ENCODE data around the gene TTC5.
"Not testable (repeated sequence)": the region's sequence is repeated elsewhere in the genome, so short reads cannot be mapped to it uniquely, and the experiment has no call there.

TTC5 gene

DNA sequence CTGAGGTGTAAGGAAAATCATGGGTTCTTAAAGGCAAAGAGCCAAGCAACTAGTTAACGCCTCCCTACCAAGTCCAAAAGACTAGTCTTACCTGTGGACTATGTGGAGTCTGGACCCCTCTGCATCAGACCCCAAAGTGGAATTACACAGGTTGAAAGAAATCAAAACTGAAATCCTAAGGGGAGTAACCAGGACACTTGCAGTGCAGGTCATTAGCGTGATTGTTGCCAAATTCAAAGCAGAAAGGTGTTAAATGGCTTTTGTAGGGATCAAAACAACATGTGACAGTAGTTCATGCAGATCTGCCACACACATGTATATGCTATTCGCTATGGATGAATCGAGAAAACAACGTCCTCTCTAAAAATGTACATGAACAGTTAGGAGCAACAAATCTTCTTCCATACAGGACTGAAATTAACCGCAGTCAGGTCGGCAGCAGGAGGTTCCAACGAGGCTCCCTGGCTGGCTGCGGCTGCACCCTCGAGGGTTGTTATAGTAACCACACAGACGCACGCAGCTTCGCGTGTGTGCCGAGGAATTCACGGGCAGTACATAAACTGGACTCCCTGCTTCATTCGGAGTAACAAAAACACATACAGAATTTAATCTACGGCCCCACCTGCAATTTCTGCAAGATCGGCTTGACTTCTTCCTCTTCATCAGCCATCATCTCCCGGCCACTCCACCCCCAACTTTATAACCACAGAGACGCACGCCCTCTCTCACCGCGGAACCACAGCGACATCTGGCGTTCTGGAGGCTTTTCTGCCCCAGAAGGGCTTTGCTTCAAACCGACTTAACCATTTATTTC is at the start of gene TTC5:
TSS of gene TTC5 (minus strand) at position 687 of the 814 bp plus-strand sequence. CDS start at position 673, 14 bp downstream.
- peak; percentile 85 for DNase-seq (ENCODE audit: low spot score)

DNA sequence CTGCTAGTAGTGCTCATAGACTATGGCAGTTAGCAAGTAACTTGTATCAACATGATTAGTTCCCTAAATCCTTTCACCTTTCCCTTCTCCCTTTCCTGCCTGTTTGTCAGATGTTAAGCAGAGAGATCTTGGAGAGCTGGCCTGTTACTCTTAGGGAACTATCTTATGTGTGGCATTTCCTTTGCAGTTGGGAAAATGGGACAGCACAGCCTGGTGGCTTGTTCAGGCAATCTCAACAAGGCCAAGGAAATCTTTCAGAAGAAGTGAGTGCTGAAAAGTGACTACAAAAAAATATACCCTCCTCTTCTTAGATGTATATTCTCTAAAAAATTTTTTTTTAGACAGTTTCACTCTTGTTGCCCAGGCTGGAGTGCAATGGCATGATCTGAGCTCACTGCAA is 45.1 kb upstream of the TTC5 start:
- DNase-seq (ENCODE audit: low spot score): no peak

DNA sequence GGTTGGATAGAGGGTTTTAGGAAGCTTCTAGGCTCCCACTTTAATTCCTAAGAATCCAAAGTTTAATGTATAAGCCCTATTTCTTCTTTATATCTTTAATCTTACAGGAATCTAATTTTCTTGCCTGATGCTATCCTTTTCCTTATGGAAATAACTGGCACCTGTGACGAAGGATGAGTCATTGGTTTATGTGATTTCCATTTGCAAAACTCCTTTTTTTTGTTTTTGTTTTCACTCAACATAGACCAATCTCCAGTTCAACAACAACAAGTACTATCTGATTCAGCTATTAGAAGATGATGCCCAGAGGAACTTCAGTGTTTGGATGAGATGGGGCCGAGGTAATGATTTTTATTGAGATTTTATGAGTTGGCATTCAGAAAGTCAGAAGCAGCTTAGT is 44.5 kb upstream of the TTC5 start:
- no peak for DNase-seq (ENCODE audit: low spot score)

- DNase-seq (ENCODE audit: low spot score): no peak
These were observed 42.0 kb upstream of the TTC5 start for GRCh38 chr14:20347747-20348146.

DNA sequence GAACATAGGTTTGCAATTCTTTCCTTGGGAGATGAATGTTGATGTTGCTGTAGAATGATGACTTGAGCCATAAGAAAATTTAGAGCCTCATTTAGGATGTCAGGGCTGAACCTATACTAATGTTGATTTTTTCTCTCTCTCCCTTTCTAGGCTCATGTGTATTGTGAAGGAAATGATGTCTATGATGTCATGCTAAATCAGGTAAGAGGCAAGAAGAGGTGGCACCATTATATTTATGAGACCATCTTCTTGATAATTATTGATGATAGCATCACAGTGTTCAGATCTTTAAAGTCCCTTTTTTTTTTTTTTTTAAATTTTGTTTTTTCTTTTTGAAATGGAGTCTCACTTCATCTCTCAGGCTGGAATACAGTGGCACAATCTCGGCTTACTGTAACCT is 41.0 kb upstream of the TTC5 start:
- no peak for DNase-seq (ENCODE audit: low spot score)

- DNase-seq (ENCODE audit: low spot score): no peak
These were observed 39.6 kb upstream of the TTC5 start for GRCh38 chr14:20345366-20345765.

GRCh38 chr14:20343862-20344220 is 38.1 kb upstream of the TTC5 start:
- no peak for DNase-seq (ENCODE audit: low spot score)

- DNase-seq (ENCODE audit: low spot score): peak; percentile 91
These were observed 37.5 kb upstream of the TTC5 start, which contains the start of gene PARP2 for GRCh38 chr14:20343092-20343861. Gene PARP2 (plus strand): TSS chr14:20343635. CDS start chr14:20343642, 7 bp downstream.

DNA sequence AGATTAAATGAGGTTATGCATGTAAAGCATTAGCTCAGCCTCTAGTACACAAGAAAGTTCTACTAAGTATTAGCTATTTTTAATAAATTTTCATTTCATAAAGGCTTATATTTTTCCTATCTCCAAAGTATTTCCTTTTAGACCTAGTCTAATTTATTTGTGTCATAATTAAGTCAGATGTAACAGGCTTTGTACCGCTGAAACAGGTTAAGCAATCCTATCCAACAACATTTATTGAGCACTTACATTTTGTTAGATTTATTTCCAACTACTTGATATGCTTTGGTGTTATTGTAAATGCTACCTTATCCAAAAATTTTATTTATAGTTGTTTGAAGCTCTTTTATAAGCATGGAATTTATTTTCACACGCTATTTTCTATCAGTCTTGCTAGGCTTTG is 35.9 kb upstream of the TTC5 start:
- DNase-seq (ENCODE audit: low spot score): no peak

DNA sequence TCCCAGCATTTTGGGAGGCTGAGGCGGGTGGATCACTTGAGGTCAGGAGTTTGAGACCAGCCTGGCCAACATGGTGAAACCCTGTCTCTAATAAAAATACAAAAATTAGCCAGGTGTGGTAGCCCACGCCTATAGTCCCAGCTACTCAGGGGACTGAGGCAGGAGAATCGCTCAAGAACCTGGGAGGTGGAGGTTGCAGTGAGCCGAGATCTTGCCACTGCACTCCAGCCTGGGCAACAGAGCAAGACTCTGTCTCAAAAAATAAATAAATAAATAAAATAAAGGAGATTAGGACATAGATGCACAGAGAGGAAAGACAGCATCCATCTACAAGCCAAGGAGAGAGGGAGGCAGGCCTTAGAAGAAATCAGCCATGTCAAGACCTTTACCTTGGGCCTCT is 35.3 kb upstream of the TTC5 start:
- DNase-seq (ENCODE audit: low spot score): not testable (repeated sequence)

DNA sequence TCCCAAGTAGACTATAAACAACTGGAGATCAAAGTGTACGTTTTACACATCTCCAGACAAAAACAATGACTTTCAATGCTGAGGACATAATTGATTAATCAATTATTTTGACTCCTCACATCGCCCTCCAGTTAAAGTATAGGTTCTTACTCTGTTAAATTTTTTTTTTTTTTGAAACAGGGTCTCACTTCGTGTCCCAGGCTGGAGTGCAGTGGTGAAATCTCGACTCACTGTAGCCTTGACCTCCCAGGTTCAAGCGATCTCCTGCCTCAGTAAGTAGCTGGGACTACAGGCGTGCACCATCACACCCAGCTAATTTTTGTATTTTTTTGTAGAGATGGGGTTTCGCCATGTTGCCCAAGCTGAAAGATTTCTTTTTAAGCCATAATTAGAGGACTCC is 28.3 kb upstream of the TTC5 start:
- no peak for DNase-seq (ENCODE audit: low spot score)

- DNase-seq (ENCODE audit: low spot score): no peak
These were observed 27.7 kb upstream of the TTC5 start for GRCh38 chr14:20333494-20333841.

DNA sequence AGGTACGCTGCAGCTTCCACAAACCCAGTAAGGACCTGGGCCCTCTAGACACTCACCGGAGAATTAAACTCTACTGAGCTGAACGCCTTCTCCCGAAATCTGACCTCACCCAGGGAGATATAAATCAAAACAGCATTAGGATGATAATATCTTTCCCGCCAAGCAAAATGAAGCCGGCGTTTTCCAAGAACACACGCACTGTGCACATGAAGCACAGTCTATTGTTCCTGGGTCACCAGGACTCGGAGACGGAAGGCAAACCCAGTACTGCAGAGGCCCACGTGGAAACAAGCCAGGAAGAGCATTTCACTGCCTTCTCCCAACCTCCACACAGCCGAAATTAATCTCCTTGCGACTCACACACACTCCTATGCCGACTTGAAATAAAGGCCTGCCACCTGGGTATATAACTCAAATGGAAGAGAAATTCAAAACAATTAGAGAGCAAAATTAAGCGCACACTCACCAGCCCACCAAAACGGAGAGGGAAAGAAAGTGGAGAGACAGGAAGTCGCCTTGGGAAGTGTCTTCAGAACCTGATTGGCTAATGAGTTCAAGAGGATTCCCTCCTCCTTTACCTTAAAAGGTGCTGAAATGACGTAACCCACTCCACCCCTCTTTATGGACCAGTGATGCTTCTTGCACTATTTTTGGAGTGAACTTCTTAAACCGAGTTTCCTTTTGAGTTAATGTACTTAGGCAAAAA is 27.2 kb upstream of the TTC5 start, which contains the start of gene CCNB1IP1:
TSS of gene CCNB1IP1 (minus strand) at position 492 of the 706 bp plus-strand sequence. CDS start 16,756 bp downstream, outside the sequence.
- DNase-seq (ENCODE audit: low spot score): peak; percentile 93

- no peak for DNase-seq (ENCODE audit: low spot score)
These were observed 26.7 kb upstream of the TTC5 start for GRCh38 chr14:20332431-20332787.

DNA sequence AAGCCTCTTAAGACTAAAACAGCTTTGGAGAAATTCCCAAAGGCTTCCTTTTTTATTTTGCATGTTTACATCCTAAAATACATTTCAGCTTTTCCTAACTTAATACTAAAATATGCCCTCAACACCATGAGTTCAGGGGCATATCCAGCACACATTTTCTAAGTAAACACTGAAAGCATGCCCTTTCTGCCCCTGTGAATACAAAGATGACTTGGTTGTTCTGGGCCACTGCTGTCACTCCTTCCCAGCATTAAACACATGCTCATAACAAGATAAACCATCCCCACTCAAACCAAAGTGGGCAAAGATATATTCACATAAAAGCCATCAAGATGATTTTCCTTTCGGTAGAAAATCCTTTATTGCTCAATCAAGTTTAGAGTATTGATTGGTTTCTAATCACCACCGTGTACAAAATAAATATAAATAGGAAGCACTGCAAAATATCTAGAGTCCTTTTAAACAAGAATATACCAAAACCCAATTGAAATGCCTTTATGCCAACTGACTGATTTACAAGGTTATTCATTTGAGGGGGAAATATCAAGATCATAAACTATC is 25.4 kb upstream of the TTC5 start:
- no peak for DNase-seq (ENCODE audit: low spot score)

DNA sequence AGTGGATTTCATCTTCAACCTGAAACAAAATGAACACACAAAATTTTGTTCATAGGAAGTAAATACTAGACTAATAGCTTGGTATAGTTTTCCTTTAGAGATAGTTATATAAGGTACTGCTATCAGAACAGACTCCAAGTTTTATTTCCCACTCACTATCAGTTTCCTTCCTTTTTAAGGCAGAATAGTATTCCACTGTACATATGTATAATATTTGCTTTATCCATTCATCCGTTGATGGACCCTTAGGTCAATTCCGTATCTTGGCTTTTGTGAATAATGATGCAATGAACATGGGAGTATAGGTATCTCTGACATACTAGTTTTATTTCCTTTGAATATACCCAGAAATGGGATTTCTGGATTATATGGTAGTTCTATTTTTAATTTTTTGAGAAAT is 23.6 kb upstream of the TTC5 start:
- no peak for DNase-seq (ENCODE audit: low spot score)

- no peak for DNase-seq (ENCODE audit: low spot score)
These were observed 23.0 kb upstream of the TTC5 start for GRCh38 chr14:20328705-20329104.

GRCh38 chr14:20327005-20327869 is 21.5 kb upstream of the TTC5 start:
- DNase-seq (ENCODE audit: low spot score): peak; percentile 55

DNA sequence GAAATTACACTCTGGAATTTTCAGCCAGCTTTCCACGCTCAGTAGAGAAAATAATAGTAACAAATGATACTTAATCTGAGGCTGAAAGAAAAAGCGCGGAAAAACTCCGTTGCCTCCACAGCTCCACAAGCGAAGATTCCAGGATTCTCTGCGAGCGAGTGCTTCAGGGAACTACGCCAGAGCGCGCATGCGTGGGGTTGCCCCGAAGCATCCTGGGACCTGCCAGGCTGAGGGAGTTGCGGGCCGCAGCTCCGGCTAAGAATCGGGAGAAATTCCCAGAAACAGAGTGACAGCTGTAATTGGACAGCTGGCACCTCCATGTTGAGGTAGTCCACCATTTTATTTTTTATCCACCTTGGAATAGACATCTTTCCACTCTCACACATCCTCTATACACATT is 12.0 kb upstream of the TTC5 start:
- no peak for DNase-seq (ENCODE audit: low spot score)

- no peak for DNase-seq (ENCODE audit: low spot score)
These were observed 8.3 kb upstream of the TTC5 start for GRCh38 chr14:20314026-20314425.

DNA sequence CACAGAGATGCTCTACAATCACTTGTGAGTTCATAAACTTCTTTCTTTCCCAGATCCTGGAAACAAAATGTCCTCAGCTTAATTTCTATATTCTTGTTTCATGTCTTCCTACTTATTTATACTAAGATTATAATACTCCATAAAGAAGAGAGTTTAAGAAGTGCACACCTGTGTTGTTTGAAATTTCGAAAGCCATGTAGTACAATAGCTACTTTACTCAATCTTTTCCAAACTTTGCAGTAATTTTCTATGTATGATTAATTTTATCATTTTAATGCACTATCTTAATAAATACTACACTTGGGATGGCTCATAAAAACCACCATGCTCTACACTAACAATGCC is 300 bp upstream of the TTC5 start:
- DNase-seq (ENCODE audit: low spot score): no peak
